Colonic mucosa (tissue), 4 donors: ENCODE measurements around the gene PLIN3. TPM values are rescaled to one million over a fixed set of nuclear protein-coding genes. Genes with fewer than 3 reads are reported as not detected.
"Not testable (repeated sequence)": the region's sequence is repeated elsewhere in the genome, so short reads cannot be mapped to it uniquely, and the experiment has no call there.

ENCODE experiments used
- DNase-seq: peaks from one replicate; pipeline ENCODE4 v3.0.0-alpha.2; 2020
- H3K27ac ChIP-seq: fragments of 200-600 bp; one replicate; pipeline ENCODE4 v1.8.0; 2021
- H3K27me3 ChIP-seq: fragments of 200-600 bp; one replicate; pipeline ENCODE4 v1.8.0; 2021
- H3K36me3 ChIP-seq: fragments of 200-600 bp; one replicate; pipeline ENCODE4 v1.8.0; 2021
- H3K4me1 ChIP-seq: fragments of 200-600 bp; one replicate; pipeline ENCODE4 v1.8.0; 2021; ENCODE audit warnings: mild to moderate bottlenecking
- H3K4me3 ChIP-seq: fragments of 200-600 bp; one replicate; pipeline ENCODE4 v1.8.0; 2021
- H3K9ac ChIP-seq, 2 donors: one replicate each; pipeline ENCODE4 v1.7.0; 2013; ENCODE audit warnings: control low read depth in 2 of 2, low read depth in 2 of 2, low read length in 2 of 2
- H3K9me3 ChIP-seq: fragments of 200-600 bp; one replicate; pipeline ENCODE4 v1.8.0; 2021
- intact Hi-C: fragments of 100-400 bp; cut with DNase I; formaldehyde crosslinking; loops from one replicate; pipeline ENCODE4 v1.14.1; 2022
- total RNA-seq, 2 donors: library from RNA; stranded (reverse); fragmentation: NEBNext Ultra II Directional in 1 of 2; extraction: Animal tissue kit (Norgen Biotek cat#: 25700) in 1 of 2; gene quantifications; one replicate each; pipeline ENCODE4 v1.2.1, GENCODE V29; 2021
- TF ChIP-seq, protein P1 (sequence below): fragments of 200-600 bp; IDR thresholded peaks from one replicate; pipeline ENCODE4 v1.8.0; 2022; ENCODE audit warnings: antibody characterized with exemption, mild to moderate bottlenecking
- donor health status: healthy.
- donor health status: DM: no; HTN: no; CAD: no.
- donor health status: DM: no; HTN: no; CAD: no.

Gene PLIN3
- total RNA-seq, 2 donors from 2014 or later, result 110 TPM

DNA sequence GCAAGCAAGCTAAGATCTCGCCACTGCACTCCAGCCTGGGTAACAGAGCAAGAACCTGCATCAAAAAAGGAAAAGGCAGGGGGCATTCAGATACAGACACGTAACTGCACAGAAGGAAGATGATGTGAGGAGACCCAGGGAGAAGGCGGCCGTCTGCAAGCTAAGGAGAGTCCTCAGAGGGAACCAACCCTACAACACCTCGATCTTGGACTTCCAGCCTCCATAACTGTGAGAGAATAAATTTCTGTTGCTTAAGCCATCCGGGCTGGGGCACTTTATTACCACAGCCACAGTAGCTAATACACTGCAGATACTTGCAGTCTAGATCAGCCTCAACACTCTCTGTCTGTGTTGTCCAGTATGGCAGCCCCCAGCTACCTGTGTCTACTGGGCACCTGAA, 43.9 kb downstream of the PLIN3 start:
- Histone ChIP-seq H3K27ac (no peak overlapping the region), H3K27me3 (no peaks in the 10 kb centered on the region), H3K4me3 (no peak overlapping the region), H3K4me1 (no peaks in the 10 kb centered on the region), H3K9me3 (no peaks in the 10 kb centered on the region), H3K36me3 (no peaks in the 10 kb centered on the region), H3K9ac (no peak overlapping the region)
- TF ChIP-seq, protein P1, sequence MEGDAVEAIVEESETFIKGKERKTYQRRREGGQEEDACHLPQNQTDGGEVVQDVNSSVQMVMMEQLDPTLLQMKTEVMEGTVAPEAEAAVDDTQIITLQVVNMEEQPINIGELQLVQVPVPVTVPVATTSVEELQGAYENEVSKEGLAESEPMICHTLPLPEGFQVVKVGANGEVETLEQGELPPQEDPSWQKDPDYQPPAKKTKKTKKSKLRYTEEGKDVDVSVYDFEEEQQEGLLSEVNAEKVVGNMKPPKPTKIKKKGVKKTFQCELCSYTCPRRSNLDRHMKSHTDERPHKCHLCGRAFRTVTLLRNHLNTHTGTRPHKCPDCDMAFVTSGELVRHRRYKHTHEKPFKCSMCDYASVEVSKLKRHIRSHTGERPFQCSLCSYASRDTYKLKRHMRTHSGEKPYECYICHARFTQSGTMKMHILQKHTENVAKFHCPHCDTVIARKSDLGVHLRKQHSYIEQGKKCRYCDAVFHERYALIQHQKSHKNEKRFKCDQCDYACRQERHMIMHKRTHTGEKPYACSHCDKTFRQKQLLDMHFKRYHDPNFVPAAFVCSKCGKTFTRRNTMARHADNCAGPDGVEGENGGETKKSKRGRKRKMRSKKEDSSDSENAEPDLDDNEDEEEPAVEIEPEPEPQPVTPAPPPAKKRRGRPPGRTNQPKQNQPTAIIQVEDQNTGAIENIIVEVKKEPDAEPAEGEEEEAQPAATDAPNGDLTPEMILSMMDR, result no peak
- no peak for DNase-seq
- intact Hi-C loops, result no loop called here

DNA sequence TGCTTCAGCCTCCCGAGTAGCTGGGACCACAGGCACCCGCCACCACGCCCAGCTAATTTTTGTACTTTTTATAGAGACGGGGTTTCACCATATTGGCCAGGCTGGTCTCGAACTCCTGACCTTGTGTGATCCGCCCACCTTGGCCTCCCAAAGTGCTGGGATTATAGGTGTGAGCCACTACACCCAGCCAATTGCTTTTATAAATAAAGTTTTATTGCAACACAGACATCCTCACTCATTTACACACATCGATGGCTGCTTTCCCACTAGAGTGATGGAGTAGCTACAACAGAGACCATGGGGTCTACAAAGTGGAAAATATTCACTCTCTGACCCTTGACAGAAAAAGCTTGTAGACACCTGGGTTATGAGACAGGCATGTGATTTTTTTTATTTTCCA, 45.1 kb downstream of the PLIN3 start:
- H3K36me3 ChIP-seq, DNase-seq, H3K27me3 ChIP-seq, H3K27ac ChIP-seq, H3K9ac ChIP-seq, intact Hi-C loops, H3K4me1 ChIP-seq, H3K9me3 ChIP-seq, H3K4me3 ChIP-seq: not testable (repeated sequence)

DNA sequence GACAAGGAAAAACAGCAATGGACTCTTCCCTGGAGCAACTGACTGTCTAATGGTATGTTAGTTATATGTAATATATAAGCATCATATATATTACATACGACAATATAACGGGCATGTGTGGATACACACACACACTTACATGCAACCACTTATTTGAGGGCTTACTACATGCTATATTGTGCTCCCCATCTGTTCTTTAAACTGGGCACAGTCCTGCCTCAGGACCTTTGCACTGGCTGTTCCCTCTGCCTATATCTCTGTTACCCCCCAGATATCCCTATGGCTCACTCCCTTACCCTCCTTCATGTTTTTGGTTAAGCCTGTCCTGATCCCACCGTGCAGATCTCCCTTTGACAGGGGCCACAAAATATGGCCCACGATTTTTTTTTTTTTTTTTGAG, 46.2 kb downstream of the PLIN3 start:
- no peak for DNase-seq
- Histone ChIP-seq H3K27me3 (no peaks in the 10 kb centered on the region), H3K4me3 (no peak overlapping the region), H3K9me3 (no peaks in the 10 kb centered on the region), H3K27ac (no peak overlapping the region), H3K9ac (no peak overlapping the region), H3K4me1 (no peaks in the 10 kb centered on the region), H3K36me3 (no peaks in the 10 kb centered on the region)
- intact Hi-C loops, result no loop called here
- TF ChIP-seq, protein P1, result no peak

DNA sequence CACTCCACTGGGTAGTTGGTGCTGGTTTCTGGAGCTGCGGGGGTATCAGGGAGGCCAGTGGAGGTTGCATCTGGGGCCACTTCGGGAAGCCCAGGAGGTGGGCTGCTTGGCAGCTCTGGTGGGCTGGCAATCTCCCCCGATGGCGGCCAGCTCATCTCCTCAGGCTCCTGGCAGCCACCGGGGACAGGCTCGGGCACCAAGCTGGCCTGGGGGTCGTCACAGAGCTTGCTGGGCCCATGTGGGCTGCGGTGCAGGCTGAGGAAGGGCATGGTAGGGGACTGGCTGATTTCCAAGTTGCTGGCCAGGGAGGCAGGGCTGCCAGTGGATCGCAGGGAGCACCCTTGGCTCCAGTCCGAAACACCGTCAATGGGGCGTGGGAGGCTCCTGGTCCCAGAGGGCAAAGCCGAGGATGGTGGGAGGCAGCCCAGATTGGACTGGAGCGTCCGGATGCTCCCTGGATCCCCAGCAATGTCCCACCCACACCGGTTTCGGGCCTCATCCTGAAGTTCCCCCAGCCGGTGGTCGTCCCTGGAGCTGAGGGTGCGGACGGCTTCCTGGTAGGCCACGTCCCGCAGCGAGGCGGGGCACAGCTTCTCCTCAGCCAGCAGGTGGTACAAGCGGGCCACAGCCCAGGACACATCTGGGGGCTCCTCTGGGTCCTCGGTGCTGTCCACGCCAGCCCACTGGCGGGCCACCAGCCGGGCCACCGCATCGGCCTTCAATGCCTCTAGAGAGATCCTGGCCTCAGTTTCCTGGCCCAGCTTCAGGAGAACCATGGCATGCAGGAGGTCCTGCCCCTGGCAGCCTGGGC, 49.8 kb downstream of the PLIN3 start:
- H3K4me1 ChIP-seq, result peaks cover 4% of the 10 kb centered on the region
- TF ChIP-seq, protein P1, result no peak
- H3K9me3 ChIP-seq, result no peaks in the 10 kb centered on the region

DNA sequence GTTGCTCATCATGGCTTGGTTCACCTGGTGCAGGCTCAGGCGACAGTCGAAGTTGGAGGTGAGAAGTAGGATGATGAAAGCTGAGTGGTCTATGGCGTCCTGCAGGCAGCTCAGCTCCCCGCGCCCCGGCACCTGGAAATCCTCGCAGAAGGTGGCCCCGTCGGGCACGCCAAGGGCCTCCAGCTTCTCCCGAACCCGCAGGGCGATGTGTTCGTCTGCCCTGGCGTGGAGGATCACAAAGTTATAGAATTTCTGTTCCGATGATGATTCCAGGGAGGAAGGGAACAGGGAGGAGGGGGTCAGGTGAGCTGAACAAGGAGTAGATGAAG, 50.6 kb downstream of the PLIN3 start:
- no peak overlapping the region for H3K27ac ChIP-seq
- TF ChIP-seq, protein P1, result no peak
- intact Hi-C loops, result no loop called here

More for the DNA sequence above, 49.8 kb downstream of the PLIN3 start:
- H3K27ac ChIP-seq, result no peak overlapping the region
- no peak overlapping the region for H3K4me3 ChIP-seq
- no peaks in the 10 kb centered on the region for H3K36me3 ChIP-seq
- DNase-seq, result no peak
- H3K9ac ChIP-seq, result no peak overlapping the region
- intact Hi-C loops, result no loop called here
- no peaks in the 10 kb centered on the region for H3K27me3 ChIP-seq

DNA sequence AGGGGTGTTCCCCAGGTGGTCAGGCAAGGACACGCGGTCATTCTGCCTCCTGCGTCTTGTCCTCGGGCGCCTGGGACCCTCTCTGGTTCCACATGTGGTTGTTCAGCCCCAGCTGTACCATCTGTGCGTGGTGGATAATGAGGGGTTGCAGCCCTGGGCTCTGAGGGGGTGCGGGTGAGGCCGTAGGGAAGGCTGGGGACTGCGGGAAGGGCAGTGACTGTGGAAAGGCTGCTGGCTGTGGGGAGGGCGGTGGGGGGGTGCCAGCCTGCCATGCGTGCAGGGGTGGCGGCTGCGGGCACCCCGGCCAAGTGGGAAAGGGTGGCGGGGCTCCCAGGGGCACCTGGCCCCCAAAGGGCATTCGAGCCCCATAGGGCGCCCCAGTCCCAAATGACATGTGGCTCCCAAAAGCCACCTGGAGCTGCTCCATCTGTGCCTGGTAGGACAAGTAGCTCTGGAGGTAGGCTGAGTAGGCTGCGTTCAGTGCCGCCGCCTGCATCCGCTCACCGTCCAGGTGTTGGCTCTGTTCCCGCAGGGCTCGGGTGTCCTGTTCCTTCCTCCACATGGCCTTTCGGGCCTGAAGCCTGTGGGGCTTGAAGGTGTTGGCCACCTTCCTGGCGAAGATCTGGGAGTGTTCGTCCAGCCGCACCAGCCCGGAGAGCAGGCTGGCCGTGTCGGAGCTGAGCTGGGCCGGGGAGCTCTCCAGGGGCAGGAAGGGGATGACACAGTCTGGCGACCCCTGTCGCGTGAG, 51.1 kb downstream of the PLIN3 start:
- no peak for DNase-seq
- TF ChIP-seq, protein P1, result no peak
- no peak overlapping the region for H3K4me3 ChIP-seq
- H3K27ac ChIP-seq, result no peak overlapping the region
- intact Hi-C loops, result no loop called here
- H3K27me3 ChIP-seq, result no peaks in the 10 kb centered on the region
- H3K4me1 ChIP-seq, result peaks cover 4% of the 10 kb centered on the region
- no peak overlapping the region for H3K9ac ChIP-seq
- H3K36me3 ChIP-seq, result no peaks in the 10 kb centered on the region
- H3K9me3 ChIP-seq, result no peaks in the 10 kb centered on the region

More for the DNA sequence above, 50.6 kb downstream of the PLIN3 start:
- no peak overlapping the region for H3K4me3 ChIP-seq
- DNase-seq, result no peak
- no peaks in the 10 kb centered on the region for H3K36me3 ChIP-seq
- peaks cover 4% of the 10 kb centered on the region for H3K4me1 ChIP-seq
- H3K9me3 ChIP-seq, result no peaks in the 10 kb centered on the region
- H3K27me3 ChIP-seq, result no peaks in the 10 kb centered on the region
- H3K9ac ChIP-seq, result no peak overlapping the region
